Effector CD4-positive, alpha-beta T cell (primary cell): ENCODE measurements around the gene MPV17L2.
"Not testable (repeated sequence)": the region's sequence is repeated elsewhere in the genome, so short reads cannot be mapped to it uniquely, and the experiment has no call there.

ENCODE experiments used
- DNase-seq: peaks from one replicate; pipeline ENCODE4 v3.0.0-alpha.2; 2020
- total RNA-seq: gene quantifications from one replicate; lab custom pipeline; 2026; lab: John Stamatoyannopoulos, UW

MPV17L2 gene
- 6.8 reads per million, percentile 25 among the genes with 10 or more reads in this experiment for total RNA-seq

- DNase-seq, result peak; percentile 98
These were observed at the start of gene MPV17L2 for GRCh38 chr19:18192673-18193387. TSS of gene MPV17L2 (plus strand) at chr19:18193218. CDS start at chr19:18193282, 64 bp downstream.

- DNase-seq, result no peak
These were observed 49.1 kb upstream of the MPV17L2 start for GRCh38 chr19:18143902-18144301.

DNA sequence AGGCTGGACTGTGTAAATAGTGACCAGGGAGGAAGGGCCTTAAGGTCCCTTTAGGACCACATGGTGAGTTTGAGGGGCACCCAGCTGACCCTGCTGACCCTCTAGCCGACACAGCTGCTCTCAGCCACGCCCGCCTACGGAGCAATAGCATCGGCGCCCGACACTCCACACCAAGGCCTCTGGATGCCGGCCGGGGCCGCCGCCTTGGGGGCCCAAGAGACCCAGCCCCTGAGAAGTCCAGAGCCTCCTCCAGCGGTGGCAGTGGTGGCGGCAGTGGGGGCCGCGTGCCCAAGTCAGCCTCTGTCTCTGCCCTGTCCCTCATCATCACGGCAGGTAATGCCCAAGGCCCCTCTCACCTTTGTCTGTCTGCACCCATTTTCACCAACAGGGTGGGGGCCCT is 48.7 kb upstream of the MPV17L2 start:
- DNase-seq, result no peak

DNA sequence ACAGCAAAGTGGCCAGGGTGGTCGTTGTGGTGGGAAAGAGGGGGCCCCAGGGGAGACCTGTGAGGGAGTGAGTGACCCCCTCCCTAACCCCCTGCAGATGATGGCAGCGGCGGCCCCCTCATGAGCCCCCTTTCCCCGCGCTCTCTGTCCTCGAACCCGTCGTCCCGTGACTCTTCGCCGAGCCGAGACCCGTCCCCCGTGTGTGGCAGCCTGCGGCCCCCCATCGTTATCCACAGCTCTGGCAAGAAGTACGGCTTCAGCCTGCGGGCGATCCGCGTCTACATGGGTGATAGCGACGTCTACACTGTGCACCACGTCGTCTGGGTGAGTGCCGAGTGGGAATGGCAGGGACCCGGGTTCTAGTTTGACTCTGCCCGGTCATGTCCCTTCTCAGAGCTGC is 48.1 kb upstream of the MPV17L2 start:
- no peak for DNase-seq

GRCh38 chr19:18145391-18145999 is 47.5 kb upstream of the MPV17L2 start:
- no peak for DNase-seq

GRCh38 chr19:18147396-18147795 is 45.6 kb upstream of the MPV17L2 start:
- no peak for DNase-seq

- DNase-seq, result no peak
These were observed 43.4 kb upstream of the MPV17L2 start for GRCh38 chr19:18149596-18149975.

DNA sequence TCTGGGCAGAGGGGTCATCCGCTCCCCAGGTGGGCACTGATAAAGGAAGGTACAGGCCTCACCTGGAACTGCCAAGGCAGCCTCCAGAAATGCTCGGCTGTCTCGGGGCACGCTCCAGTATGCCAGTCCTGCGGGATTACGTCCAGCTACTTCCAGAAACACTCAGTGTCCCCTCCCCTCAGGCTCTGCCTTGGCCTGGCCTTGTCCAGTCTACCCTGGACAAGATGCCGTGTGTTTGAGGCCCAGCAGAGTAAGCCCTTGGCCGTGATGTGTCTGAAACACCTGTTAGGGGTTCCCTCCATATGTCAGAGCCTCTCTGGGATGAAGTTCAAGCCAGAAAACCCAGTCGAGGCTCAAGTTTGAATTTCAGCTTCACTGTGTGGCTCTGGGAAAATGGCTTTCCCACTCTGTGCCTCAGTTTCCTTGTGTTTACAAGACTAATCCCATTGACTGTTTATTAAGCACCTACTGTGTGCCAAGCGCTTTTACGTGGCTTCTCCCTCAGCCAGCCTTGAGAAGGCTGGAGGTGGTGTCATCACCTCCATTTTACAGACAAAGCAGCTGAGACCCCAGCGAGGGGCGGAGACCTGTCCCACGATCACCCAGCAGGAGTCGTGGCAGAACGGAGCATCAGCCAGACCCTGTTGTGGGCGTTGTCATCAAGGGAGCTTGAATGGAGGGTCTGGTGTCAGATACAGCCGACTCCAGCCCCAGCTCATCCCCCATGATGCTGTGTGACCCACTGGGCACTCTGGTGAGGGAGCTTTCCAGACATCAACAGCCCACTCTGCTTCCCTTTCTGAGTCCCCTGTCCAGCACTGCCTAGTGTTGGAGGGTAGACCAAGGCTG is 42.0 kb upstream of the MPV17L2 start:
- DNase-seq, result no peak

DNA sequence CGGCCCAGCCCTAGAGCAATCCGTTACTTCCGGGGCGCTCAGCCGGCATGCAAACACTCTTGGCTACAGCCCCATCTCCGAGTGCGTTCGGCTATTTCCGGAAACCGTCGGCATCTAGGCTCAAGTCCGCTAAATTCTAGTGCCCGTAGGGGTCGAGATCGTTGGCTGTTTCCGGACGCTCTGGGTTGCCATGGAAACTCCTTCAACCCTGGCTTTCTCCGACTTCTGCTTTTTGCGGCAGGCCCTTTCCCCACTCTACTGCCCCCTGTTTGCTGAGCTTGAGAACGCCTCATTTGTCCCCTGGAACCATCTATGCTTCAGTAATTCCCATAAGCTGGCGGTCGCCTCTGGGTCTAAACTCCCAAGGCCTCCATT is 40.6 kb upstream of the MPV17L2 start:
- DNase-seq, result peak; percentile 99

DNA sequence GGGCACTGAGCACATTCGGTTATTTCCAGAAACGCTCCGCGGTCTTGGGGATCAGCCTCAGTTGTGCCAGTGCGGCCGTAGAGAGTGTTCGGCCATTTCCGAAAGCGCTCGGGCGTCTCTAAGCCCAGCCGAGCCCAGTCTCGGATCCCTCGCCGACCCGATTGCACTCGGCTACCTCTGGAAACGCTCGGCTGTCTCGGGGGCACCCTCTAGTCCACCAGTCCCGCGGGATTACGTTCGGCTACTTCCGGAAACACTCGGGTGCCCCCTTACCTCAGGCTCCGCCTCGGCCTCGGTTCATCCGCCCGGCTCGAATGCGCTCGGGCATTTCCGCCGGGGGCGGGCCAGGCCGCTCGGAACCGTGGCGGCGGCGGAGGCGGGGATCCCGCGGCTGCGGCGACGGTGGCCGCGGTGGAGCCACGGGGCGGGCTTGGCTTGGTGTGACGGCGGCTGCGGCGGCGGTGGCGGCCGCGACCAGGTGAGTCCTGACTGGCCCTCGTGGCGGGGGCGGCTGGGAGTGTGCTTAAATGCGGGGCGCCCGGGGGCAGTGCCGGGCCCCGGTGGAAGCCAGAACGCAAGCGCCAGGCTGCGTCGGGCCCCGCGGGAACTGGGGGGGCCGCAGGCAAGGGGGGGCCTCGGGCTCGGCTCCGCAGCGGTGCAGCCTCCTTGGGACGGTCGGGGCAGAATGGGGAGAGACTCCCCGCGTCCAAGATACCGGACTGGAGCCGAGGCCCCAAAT is 40.0 kb upstream of the MPV17L2 start, which contains the start of gene PIK3R2:
TSS of gene PIK3R2 (plus strand) at position 347 of the 739 bp plus-strand sequence. CDS start 2,717 bp downstream, outside the sequence.
- DNase-seq, result peak; percentile 100

GRCh38 chr19:18153556-18154134 is 39.4 kb upstream of the MPV17L2 start:
- DNase-seq, result no peak

DNA sequence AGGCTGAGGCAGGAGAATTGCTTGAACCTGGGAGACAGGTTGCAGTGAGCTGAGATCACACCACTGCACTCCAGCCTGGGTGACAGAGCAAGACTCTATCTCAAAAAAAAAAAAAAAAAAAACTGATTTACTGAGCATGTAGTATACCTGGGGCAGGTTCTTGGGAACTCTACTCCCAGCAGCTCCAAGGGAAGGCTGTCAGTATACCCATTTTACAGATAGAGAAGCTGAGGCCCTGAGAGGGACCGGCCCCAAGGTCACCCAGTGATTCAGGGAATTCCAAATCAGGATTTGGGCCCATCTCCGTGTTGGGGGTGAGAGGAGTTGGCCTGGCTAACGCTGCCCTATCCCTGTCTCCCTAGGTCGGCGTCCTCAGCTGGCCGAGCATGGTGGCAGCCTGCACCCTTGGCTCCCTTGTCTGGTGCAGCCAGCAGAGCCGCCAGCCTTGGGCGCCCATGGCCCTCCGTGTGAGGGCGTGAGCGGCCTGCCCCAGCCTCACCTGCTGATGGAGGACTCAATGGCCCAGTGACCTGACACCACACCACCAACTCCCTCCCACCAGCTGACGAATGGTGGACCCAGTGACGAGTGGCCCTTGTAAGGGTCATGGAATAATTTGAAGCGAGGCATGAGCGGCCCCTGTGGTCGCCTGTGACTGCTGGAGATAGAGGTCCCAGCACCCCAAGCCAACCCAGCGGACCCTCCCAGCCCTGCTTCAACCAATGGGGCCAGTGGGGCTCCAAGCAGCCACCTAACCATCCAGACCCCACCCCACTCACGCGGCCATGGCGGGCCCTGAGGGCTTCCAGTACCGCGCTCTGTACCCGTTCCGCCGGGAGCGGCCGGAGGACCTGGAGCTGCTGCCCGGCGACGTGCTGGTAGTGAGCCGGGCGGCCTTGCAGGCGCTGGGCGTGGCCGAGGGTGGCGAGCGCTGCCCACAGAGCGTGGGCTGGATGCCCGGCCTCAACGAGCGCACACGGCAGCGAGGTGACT is 37.6 kb upstream of the MPV17L2 start:
- no peak for DNase-seq

DNA sequence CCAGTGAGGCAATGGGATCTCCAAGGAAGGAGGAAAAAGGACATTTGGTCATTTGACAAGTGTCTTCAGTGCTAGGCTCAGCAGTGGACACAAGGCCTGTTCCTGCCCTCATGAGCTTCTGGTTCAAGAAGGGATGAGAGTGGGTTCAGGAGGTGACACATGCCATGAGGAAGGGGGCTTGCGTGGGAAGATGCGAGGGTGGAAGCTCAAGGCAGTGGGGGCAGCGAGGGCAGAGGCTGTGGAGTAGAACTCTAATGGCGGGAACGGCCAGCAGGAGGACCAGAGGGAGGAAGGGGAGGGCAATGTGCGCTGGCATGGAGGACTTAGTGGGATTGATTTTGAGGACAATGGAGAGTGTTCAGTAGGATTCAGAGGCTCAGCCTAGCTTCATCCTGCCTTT is 36.8 kb upstream of the MPV17L2 start:
- DNase-seq, result no peak

GRCh38 chr19:18156841-18157464 is 36.1 kb upstream of the MPV17L2 start:
- no peak for DNase-seq

GRCh38 chr19:18157465-18158063 is 35.5 kb upstream of the MPV17L2 start:
- no peak for DNase-seq

DNA sequence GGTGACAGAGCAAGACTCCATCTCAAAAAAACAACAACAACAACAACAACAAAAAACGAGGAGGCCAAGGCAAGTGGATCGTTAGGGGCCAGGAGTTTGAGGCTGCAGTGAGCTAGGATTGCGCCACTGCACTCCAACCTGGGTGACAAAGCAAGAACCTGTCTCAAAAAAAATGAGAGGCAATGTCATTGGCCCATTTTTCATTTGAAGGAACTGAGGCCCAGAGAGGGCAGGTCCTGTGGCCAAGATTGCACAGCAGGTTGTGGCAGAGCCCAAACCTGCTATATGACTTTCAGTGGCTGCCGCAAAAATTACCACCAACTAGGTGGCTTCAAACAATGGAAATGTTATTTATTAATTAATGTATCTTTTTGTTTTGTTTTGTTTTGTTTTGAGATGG is 34.6 kb upstream of the MPV17L2 start:
- DNase-seq, result no peak

DNA sequence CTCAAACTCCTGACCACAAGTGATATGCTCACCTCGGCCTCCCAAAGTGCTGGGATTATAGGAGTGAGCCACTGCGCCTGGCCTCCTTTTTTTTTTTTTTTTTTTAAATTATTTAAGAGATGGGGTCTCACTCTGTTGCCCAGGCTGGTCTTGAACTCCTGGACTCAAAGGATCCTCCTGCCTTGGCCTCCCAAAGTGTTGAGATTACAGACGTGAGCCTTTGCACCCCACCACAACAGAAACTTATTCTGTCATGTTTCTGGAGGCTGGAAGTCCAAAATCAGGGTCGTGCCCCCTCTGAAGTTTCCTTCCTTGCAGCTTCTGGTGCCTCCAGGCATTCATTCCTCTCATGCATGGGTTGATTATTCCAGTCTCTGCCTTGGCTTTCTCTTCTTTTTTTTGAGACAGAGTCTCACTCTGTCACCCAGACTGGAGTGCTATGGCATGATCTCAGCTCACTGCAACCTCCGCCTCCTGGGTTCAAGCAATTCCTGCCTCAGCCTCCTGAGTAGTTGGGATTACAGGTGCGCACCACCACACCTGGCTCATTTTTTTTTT is 33.9 kb upstream of the MPV17L2 start:
- not testable (repeated sequence) for DNase-seq

GRCh38 chr19:18159810-18160209 is 33.2 kb upstream of the MPV17L2 start:
- no peak for DNase-seq

DNA sequence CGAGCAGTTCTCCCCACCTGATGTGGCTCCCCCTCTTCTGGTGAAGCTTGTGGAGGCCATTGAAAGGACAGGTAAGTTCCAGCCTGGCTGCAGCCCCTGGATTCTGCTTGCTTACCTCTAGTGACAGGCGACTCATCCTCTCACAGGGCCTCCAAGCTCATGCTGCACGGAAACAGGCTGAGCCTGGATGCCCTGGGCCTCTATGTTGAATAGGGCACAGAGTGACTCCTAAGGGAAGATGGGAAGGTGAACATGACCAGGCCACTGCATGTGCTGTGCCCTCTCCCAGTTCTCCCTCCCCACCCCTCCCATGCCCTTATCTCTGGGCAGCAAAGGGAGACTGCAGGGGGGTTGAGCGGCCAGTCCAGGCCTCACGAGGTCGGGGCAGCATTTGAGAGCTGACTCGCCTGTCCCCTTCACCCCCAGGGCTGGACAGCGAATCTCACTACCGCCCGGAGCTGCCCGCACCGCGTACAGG is 32.5 kb upstream of the MPV17L2 start:
- DNase-seq, result no peak
